ENCODE data around the gene LTBP1.

- TF ChIP-seq EZH2 (IDR thresholded peaks at IDR 0.05; ENCODE audit: insufficient read depth, poor library complexity, severe bottlenecking): no peak
- no peak for TF ChIP-seq EZH2phosphoT487 (IDR thresholded peaks at IDR 0.05; ENCODE audit: insufficient read depth, low read depth)
These were observed 444.9 kb downstream of the LTBP1 start for GRCh38 chr2:33391529-33392255.
